Fibroblast of skin of abdomen (primary cell): ENCODE results near the gene TBC1D25.

Experiments
- DNase-seq: peaks from one replicate; pipeline ENCODE4 v3.0.0-alpha.2; 2013

TBC1D25 gene

GRCh38 chrX:48573690-48574269, 34.3 kb downstream of the TBC1D25 start:
- no peak for DNase-seq

- peak; percentile 95 for DNase-seq
Observed at GRCh38 chrX:48574270-48575266, 35.1 kb downstream of the TBC1D25 start, which contains the start of gene RBM3. Gene RBM3, plus strand, starts transcription at chrX:48574484. Its CDS starts 697 bp downstream, at chrX:48575181.

- DNase-seq: no peak
Observed at GRCh38 chrX:48575642-48576041, 36.1 kb downstream of the TBC1D25 start.

- DNase-seq: no peak
Observed at GRCh38 chrX:48576108-48576507, 36.6 kb downstream of the TBC1D25 start.

DNA sequence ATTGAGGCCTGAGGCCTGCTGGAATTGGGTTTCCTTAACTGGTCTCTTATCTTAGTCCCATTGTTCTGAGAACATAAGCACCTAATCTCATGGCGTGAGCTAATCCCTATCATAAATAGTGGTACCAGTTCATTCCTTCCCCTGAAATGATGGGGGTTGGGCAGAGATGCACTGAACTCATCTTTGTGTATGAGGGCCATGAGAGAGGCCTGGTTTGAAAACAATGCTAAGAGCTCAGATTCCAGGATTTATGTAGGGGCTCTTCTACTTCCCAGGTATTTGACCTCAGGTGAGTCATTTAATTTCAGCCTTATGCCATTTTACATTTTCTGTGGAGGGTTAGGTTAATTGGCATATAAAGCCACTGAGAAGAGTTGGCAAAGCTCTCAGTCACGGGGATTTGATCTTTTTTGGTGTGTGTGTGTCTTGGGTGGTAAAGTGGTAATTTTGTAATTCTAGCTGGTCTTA, 39.2 kb downstream of the TBC1D25 start:
- no peak for DNase-seq

- DNase-seq: no peak
Observed at GRCh38 chrX:48579259-48579658, 39.7 kb downstream of the TBC1D25 start.

DNA sequence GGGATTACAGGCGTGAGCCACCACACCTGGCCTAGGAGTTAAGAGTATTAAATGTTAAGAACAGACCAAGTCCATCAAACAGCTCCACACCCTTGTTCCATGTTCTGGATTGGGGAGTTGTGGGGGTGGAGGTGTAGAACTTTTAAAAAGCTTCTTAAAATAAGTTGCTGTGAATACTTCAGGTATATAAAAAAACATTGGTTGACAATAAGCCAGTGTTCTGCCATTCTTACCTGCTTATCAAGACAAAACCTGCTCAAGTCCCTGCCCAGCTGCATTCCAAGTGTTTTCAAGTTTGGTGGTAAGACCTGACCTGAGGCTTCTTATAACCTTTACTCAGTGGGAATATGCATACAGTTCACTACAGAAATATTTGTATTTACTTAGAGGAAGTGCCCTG, 41.1 kb downstream of the TBC1D25 start:
- DNase-seq: no peak

DNA sequence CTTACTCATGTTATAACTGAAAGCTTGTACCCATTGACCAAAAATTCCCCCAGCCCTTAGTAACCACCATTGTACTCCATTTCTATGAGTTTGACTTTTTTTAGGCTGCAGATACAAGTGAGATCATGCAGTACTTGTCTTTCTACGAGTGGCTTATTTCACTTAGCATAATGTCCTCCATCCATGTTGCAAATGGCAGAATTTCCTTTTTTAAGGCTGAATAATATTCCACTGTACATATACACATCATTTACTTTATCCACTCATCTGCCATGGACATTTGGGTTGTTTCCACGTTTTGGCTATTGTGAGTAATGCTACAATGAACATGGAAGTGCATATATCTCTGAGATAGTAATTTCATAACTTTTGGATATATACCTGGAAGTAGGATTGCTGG, 45.2 kb downstream of the TBC1D25 start:
- DNase-seq: no peak

DNA sequence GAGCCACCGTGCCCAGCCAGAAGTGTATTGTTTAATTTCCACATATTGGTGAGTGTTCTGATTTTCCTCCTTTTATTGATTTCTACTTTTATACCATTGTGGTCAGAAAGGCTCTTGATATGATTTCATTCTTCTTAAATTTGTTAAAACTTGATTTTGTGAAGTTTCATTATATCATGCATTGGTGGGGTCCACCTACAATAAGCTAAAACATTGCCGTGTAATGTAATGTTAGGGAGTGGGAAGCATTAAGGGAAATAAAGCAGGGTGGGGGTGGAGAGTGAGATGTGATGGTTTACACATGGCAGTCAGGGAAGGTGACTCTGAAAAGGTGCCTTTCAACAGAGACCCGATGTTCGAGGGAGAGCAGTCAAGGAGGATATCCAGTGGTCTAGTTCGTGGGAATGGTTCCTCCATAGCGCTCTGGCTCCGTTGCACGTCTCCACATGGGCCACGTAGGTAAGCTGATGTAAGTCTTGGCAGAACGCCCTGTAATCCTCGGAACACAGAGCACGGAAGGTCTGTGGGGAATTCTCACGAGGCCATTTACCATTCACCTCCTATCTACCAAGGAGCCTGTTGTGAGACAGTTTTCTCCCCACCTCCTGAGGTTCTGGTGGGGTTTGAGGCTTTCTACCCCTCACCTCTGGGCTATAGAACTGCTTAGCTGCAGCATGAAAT, 50.1 kb downstream of the TBC1D25 start:
- DNase-seq: no peak

- DNase-seq: no peak
Observed at GRCh38 chrX:48590203-48591103, 50.9 kb downstream of the TBC1D25 start.

DNA sequence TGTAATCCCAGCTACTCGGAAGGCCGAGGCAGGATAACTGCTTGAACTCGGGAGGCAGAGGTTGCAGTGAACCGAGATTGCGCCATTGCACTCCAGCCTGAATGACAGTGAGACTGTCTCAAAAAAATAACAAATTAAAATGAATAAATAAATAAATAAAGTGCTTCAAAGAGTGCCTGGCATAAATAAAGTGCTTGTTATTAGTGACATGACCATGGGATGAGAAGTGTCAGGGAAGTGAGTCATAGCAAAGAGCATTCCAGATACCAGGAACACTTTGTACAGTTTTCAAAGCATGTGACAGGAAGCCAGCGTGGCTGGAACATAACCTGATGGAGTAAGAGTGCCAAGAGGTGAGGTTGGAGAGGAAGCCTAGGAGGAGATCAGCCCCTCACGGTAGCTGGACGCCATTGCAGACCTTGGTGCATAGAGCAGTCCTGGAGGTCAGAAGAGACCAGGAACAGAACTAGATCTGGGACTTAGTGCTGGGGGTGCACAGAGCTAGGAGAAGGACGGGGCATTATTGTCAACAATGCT, 51.8 kb downstream of the TBC1D25 start:
- peak; percentile 66 for DNase-seq

GRCh38 chrX:48592971-48593370, 53.5 kb downstream of the TBC1D25 start:
- DNase-seq: peak; percentile 48

GRCh38 chrX:48595929-48596328, 56.4 kb downstream of the TBC1D25 start:
- no peak for DNase-seq

DNA sequence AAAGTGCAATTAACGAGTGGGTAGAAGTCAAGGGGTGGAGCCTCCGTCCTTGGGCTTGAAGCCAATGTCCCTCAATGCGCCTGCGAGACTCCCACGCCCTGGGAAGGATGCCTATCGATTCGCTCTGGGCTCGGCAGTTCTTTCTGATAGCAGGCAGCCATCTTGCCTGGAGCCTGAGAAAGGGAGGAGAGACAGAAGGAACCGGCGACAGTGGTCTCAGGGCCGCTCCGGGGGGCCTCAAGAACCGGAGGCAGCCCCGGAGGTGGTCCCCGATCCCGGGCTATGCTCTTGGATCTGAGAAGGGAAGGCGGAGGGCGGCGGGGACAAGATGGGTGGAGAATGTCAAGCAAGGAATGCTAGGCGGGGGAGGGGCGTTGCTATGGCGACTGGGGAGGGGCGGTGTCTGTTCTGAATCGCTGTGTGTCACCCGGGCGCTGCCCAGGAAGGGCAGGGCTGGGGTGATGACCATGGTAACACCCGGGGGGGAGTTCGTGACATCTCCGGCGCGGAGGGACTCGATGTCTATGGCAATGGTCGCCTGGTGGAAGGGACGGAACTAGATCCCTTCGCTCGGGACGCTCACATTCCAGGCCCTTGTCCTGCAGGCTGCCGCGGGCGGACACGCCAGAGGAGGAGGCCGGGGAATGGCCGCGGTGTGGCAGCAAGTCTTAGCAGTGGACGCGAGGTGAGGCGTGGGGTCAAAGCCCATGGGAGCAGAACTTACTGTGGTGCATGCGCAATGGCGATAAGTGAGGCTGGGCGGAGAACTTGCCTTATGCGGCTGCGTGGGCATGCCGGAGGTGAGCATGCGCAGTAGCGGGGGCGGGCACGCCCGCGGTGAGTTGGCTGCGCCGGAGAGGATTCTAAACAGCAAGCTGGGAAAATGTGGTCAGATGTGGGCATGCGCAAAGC, 58.1 kb downstream of the TBC1D25 start, which contains the start of gene WDR13:
Gene WDR13, plus strand, starts transcription at position 140 of the 912 bp plus-strand sequence. Its CDS starts 505 bp downstream, at position 645.
- DNase-seq: peak; percentile 94

DNA sequence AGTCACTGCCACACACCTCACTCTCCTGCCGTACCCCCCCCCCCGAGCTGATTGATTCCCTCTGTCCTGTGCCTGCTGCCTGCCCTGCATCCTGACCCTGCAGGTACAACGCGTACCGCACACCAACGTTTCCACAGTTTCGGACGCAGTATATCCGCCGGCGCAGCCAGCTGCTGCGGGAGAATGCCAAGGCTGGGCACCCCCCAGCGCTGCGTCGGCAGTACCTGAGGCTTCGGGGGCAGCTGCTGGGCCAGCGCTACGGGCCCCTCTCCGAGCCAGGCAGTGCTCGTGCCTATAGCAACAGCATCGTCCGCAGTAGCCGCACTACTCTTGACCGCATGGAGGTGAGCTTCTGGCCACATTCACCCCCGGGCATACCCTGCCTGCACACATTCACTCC, 59.1 kb downstream of the TBC1D25 start:
- no peak for DNase-seq

DNA sequence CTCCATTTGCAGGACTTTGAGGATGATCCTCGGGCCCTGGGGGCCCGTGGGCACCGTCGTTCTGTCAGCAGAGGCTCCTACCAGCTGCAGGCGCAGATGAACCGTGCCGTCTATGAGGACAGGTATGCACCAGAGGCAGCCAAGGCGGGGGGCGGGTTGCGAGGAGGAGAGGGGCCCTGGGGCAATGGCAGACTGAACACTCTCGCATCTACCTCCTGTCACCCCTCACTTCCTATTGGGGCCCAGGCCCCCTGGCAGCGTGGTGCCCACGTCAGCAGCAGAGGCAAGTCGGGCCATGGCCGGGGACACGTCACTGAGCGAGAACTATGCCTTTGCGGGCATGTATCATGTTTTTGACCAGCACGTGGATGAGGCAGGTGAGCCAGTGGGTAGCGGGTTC, 59.8 kb downstream of the TBC1D25 start:
- DNase-seq: no peak

DNA sequence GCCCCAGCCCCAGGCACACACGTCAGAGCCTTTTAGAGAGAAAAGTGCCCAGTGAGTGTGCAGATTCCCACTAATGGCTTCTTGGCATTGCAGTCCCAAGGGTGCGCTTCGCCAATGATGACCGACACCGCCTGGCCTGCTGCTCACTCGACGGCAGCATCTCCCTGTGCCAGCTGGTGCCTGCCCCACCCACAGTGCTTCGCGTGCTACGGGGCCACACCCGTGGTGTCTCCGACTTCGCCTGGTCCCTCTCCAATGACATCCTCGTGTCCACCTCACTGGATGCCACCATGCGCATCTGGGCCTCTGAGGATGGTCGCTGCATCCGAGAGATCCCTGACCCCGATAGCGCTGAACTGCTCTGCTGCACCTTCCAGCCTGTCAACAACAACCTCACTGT, 60.7 kb downstream of the TBC1D25 start:
- DNase-seq: no peak

DNA sequence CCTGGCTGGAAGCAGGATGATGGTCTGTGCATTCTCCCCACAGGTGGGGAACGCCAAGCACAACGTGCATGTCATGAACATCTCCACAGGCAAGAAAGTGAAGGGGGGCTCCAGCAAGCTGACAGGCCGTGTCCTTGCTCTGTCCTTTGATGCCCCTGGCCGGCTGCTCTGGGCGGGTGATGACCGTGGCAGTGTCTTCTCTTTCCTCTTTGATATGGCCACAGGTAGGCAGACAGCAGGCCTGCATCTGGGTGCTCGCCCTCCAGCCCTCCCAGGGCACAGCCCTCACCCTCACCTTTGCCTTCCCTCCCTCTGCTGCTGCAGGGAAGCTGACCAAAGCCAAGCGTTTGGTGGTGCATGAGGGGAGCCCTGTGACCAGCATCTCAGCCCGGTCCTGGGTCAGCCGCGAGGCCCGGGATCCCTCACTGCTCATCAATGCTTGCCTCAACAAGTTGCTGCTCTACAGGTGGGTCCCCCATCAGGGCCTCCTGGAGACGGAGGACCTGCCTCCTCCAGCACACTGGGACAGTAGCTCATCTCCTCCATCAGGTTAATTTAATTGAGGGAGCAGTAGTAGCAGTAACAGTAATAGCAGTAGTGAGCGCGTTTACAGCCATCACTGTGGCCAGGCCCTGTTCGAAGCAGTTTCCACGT, 62.4 kb downstream of the TBC1D25 start:
- no peak for DNase-seq

- no peak for DNase-seq
Observed at GRCh38 chrX:48604701-48605100, 65.2 kb downstream of the TBC1D25 start.

GRCh38 chrX:48606091-48606490, 66.6 kb downstream of the TBC1D25 start:
- no peak for DNase-seq
